CD4-positive, alpha-beta T cell treated with Interleukin-17A for 1 hour (primary cell): Measurements from ENCODE around the gene CT45A2.
"Not testable (repeated sequence)": the region's sequence is repeated elsewhere in the genome, so short reads cannot be mapped to it uniquely, and the experiment has no call there.

Experiments used
- DNase-seq: peaks from one replicate; pipeline ENCODE4 v3.0.0-alpha.2; 2020

Gene CT45A2, protein sequence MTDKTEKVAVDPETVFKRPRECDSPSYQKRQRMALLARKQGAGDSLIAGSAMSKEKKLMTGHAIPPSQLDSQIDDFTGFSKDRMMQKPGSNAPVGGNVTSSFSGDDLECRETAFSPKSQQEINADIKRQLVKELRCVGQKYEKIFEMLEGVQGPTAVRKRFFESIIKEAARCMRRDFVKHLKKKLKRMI

DNA sequence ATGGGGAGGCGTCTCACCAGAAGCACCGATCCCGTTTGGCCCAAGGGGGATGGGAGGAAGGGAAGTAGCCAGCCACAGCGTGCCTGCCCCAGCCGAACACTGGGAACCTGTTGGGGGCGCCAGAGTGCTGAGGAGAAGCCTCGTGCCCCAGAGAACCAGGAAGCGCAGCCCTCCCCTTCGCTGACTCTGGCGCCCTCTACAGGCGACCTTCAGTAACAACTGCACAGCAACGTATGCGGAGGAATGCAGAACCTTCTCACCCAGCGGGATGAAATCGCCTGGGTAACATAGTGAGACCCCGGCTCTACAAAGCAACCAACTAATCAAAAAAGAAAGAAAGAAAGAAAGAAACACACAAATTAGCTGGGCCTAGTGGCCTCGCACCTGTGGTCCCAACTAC lies at the start of gene CT45A2:
TSS of gene CT45A2 (minus strand) at position 101 of the 400 bp plus-strand sequence. CDS start 3,747 bp downstream, outside the sequence.
- DNase-seq = not testable (repeated sequence)

DNA sequence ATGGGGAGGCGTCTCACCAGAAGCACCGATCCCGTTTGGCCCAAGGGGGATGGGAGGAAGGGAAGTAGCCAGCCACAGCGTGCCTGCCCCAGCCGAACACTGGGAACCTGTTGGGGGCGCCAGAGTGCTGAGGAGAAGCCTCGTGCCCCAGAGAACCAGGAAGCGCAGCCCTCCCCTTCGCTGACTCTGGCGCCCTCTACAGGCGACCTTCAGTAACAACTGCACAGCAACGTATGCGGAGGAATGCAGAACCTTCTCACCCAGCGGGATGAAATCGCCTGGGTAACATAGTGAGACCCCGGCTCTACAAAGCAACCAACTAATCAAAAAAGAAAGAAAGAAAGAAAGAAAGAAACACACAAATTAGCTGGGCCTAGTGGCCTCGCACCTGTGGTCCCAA lies 34.6 kb upstream of the CT45A2 start, which contains the start of gene CT45A8:
TSS of gene CT45A8 (minus strand) at position 101 of the 400 bp plus-strand sequence. CDS start 3,755 bp downstream, outside the sequence.
- not testable (repeated sequence) for DNase-seq

DNA sequence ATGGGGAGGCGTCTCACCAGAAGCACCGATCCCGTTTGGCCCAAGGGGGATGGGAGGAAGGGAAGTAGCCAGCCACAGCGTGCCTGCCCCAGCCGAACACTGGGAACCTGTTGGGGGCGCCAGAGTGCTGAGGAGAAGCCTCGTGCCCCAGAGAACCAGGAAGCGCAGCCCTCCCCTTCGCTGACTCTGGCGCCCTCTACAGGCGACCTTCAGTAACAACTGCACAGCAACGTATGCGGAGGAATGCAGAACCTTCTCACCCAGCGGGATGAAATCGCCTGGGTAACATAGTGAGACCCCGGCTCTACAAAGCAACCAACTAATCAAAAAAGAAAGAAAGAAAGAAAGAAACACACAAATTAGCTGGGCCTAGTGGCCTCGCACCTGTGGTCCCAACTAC lies 17.4 kb upstream of the CT45A2 start, which contains the start of gene CT45A7:
TSS of gene CT45A7 (minus strand) at position 101 of the 400 bp plus-strand sequence. CDS start 3,747 bp downstream, outside the sequence.
- not testable (repeated sequence) for DNase-seq

DNA sequence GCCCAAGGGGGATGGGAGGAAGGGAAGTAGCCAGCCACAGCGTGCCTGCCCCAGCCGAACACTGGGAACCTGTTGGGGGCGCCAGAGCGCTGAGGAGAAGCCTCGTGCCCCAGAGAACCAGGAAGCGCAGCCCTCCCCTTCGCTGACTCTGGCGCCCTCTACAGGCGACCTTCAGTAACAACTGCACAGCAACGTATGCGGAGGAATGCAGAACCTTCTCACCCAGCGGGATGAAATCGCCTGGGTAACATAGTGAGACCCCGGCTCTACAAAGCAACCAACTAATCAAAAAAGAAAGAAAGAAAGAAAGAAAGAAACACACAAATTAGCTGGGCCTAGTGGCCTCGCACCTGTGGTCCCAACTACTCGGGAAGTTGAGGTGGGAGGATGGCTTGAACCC lies 17.1 kb downstream of the CT45A2 start, which contains the start of gene CT45A6:
TSS of gene CT45A6 (minus strand) at position 101 of the 400 bp plus-strand sequence. CDS start 3,794 bp downstream, outside the sequence.
- DNase-seq = not testable (repeated sequence)

DNA sequence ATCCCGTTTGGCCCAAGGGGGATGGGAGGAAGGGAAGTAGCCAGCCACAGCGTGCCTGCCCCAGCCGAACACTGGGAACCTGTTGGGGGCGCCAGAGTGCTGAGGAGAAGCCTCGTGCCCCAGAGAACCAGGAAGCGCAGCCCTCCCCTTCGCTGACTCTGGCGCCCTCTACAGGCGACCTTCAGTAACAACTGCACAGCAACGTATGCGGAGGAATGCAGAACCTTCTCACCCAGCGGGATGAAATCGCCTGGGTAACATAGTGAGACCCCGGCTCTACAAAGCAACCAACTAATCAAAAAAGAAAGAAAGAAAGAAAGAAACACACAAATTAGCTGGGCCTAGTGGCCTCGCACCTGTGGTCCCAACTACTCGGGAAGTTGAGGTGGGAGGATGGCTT lies 34.4 kb downstream of the CT45A2 start, which contains the start of gene CT45A5:
TSS of gene CT45A5 (minus strand) at position 101 of the 400 bp plus-strand sequence. CDS start 3,774 bp downstream, outside the sequence.
- DNase-seq = not testable (repeated sequence)

DNA sequence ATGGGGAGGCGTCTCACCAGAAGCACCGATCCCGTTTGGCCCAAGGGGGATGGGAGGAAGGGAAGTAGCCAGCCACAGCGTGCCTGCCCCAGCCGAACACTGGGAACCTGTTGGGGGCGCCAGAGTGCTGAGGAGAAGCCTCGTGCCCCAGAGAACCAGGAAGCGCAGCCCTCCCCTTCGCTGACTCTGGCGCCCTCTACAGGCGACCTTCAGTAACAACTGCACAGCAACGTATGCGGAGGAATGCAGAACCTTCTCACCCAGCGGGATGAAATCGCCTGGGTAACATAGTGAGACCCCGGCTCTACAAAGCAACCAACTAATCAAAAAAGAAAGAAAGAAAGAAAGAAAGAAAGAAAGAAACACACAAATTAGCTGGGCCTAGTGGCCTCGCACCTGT lies 51.7 kb downstream of the CT45A2 start, which contains the start of gene CT45A3:
TSS of gene CT45A3 (minus strand) at position 101 of the 400 bp plus-strand sequence. CDS start 3,747 bp downstream, outside the sequence.
- not testable (repeated sequence) for DNase-seq
